Measurements from ENCODE around the gene MAGI3. TPM values are rescaled to one million over a fixed set of nuclear protein-coding genes. Genes with fewer than 3 reads are reported as not detected.

MAGI3 gene
- total and polyA plus RNA-seq, 2 of the 13 experiments (the other 11 are each of a cell fraction or from before 2014, with no cell fraction given), result 4.0 to 11.8 TPM

DNA sequence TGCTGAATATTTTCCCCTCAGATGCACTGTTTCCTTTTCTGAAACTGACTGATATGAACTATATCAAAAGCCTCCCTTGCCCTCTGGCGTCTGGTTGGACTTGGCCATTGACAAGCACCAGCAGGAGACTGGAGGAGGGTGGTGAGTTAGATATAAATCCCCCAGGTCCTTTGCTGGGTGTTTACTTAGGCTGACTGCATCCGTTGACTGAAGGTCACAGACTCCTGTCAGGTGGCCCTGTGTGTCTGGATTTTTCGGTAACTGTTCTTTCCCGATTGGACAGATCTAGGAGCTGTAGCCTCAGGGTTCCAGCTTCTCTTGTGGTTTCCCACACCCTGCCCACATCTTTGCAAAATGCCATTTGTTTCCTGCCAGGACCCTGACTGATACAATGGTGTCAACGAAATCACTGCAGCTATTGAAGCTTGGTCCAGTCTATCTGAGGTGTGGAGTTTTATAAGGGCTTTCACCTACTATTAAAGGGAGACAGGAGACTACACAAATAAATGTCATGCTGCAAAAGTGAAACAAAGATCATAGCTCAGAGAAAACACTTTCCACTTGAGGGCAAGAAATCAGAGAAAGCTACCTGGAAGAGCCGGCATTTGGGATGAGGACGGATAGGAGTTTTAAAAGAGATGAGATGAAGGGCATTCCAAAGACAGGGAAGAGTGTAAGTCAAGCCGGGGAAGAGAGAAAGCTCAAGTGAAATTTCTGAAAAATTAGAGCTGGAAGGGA lies 1.5 kb upstream of the MAGI3 start (continued):
- no peak for TF ChIP-seq HCFC1 (IDR thresholded peaks at IDR 0.05; ENCODE audit: low read depth, low read length)
- TF ChIP-seq, protein P1, sequence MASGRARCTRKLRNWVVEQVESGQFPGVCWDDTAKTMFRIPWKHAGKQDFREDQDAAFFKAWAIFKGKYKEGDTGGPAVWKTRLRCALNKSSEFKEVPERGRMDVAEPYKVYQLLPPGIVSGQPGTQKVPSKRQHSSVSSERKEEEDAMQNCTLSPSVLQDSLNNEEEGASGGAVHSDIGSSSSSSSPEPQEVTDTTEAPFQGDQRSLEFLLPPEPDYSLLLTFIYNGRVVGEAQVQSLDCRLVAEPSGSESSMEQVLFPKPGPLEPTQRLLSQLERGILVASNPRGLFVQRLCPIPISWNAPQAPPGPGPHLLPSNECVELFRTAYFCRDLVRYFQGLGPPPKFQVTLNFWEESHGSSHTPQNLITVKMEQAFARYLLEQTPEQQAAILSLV (CRISPR knock-in tag; IDR thresholded peaks at IDR 0.05; ENCODE audit: borderline replicate concordance), result no peak
- TF ChIP-seq, protein P2, sequence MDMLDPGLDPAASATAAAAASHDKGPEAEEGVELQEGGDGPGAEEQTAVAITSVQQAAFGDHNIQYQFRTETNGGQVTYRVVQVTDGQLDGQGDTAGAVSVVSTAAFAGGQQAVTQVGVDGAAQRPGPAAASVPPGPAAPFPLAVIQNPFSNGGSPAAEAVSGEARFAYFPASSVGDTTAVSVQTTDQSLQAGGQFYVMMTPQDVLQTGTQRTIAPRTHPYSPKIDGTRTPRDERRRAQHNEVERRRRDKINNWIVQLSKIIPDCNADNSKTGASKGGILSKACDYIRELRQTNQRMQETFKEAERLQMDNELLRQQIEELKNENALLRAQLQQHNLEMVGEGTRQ (IDR thresholded peaks at IDR 0.05; ENCODE audit: low read depth, low read length), result 0 out of 2 replicates have a peak, but pooled peaks have one; percentile 19
- TF ChIP-seq, protein P2 (CRISPR knock-in tag; IDR thresholded peaks at IDR 0.05; ENCODE audit: borderline replicate concordance), result peak; percentile 40; the same call in 1 of the 2 replicates
- no peak for TF ChIP-seq ZNF570 (CRISPR knock-in tag; IDR thresholded peaks at IDR 0.05; ENCODE audit: borderline replicate concordance)
- no peak for TF ChIP-seq MBD4 (IDR thresholded peaks at IDR 0.05; ENCODE audit: borderline replicate concordance, low read length)
- no peak for TF ChIP-seq ZNF160 (CRISPR knock-in tag; IDR thresholded peaks at IDR 0.05)
- TF ChIP-seq JDP2 (CRISPR knock-in tag; IDR thresholded peaks at IDR 0.05; ENCODE audit: borderline replicate concordance), result no peak
- no peak for TF ChIP-seq ARNT2 (CRISPR knock-in tag; IDR thresholded peaks at IDR 0.05; ENCODE audit: low read depth)
- TF ChIP-seq, protein P3, sequence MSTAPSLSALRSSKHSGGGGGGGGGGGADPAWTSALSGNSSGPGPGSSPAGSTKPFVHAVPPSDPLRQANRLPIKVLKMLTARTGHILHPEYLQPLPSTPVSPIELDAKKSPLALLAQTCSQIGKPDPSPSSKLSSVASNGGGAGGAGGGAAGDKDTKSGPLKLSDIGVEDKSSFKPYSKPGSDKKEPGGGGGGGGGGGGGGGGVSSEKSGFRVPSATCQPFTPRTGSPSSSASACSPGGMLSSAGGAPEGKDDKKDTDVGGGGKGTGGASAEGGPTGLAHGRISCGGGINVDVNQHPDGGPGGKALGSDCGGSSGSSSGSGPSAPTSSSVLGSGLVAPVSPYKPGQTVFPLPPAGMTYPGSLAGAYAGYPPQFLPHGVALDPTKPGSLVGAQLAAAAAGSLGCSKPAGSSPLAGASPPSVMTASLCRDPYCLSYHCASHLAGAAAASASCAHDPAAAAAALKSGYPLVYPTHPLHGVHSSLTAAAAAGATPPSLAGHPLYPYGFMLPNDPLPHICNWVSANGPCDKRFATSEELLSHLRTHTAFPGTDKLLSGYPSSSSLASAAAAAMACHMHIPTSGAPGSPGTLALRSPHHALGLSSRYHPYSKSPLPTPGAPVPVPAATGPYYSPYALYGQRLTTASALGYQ (CRISPR knock-in tag; IDR thresholded peaks at IDR 0.05), result no peak
- TF ChIP-seq SATB2 (CRISPR knock-in tag; IDR thresholded peaks at IDR 0.05), result no peak
- TF ChIP-seq, protein P4, sequence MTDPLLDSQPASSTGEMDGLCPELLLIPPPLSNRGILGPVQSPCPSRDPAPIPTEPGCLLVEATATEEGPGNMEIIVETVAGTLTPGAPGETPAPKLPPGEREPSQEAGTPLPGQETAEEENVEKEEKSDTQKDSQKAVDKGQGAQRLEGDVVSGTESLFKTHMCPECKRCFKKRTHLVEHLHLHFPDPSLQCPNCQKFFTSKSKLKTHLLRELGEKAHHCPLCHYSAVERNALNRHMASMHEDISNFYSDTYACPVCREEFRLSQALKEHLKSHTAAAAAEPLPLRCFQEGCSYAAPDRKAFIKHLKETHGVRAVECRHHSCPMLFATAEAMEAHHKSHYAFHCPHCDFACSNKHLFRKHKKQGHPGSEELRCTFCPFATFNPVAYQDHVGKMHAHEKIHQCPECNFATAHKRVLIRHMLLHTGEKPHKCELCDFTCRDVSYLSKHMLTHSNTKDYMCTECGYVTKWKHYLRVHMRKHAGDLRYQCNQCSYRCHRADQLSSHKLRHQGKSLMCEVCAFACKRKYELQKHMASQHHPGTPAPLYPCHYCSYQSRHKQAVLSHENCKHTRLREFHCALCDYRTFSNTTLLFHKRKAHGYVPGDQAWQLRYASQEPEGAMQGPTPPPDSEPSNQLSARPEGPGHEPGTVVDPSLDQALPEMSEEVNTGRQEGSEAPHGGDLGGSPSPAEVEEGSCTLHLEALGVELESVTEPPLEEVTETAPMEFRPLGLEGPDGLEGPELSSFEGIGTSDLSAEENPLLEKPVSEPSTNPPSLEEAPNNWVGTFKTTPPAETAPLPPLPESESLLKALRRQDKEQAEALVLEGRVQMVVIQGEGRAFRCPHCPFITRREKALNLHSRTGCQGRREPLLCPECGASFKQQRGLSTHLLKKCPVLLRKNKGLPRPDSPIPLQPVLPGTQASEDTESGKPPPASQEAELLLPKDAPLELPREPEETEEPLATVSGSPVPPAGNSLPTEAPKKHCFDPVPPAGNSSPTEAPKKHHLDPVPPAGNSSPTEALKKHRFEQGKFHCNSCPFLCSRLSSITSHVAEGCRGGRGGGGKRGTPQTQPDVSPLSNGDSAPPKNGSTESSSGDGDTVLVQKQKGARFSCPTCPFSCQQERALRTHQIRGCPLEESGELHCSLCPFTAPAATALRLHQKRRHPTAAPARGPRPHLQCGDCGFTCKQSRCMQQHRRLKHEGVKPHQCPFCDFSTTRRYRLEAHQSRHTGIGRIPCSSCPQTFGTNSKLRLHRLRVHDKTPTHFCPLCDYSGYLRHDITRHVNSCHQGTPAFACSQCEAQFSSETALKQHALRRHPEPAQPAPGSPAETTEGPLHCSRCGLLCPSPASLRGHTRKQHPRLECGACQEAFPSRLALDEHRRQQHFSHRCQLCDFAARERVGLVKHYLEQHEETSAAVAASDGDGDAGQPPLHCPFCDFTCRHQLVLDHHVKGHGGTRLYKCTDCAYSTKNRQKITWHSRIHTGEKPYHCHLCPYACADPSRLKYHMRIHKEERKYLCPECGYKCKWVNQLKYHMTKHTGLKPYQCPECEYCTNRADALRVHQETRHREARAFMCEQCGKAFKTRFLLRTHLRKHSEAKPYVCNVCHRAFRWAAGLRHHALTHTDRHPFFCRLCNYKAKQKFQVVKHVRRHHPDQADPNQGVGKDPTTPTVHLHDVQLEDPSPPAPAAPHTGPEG (CRISPR knock-in tag; IDR thresholded peaks at IDR 0.05), result no peak
- no peak for TF ChIP-seq ZNF451 (CRISPR knock-in tag; IDR thresholded peaks at IDR 0.05)
- TF ChIP-seq, protein P5, sequence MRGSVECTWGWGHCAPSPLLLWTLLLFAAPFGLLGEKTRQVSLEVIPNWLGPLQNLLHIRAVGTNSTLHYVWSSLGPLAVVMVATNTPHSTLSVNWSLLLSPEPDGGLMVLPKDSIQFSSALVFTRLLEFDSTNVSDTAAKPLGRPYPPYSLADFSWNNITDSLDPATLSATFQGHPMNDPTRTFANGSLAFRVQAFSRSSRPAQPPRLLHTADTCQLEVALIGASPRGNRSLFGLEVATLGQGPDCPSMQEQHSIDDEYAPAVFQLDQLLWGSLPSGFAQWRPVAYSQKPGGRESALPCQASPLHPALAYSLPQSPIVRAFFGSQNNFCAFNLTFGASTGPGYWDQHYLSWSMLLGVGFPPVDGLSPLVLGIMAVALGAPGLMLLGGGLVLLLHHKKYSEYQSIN (CRISPR knock-in tag; IDR thresholded peaks at IDR 0.05; ENCODE audit: borderline replicate concordance), result no peak
- peak; percentile 71 for TF ChIP-seq ZNF644 (CRISPR knock-in tag; IDR thresholded peaks at IDR 0.05; ENCODE audit: low read depth)
- TF ChIP-seq RAD51 (IDR thresholded peaks at IDR 0.05; ENCODE audit: borderline replicate concordance), result no peak
- no peak for TF ChIP-seq MLLT10 (CRISPR knock-in tag; IDR thresholded peaks at IDR 0.05)
- no peak for TF ChIP-seq MYC (CRISPR knock-in tag; IDR thresholded peaks at IDR 0.05; ENCODE audit: borderline replicate concordance)
